HepG2 (cell line): ENCODE results near the gene DPEP1. TPM values are rescaled to one million over a fixed set of nuclear protein-coding genes. Genes with fewer than 3 reads are reported as not detected.

Experiments used
- AKAP8 ChIP-seq: sonication (generic); formaldehyde crosslinking; IDR thresholded peaks from 2 replicates; pipeline ENCODE4 v1.5.1; 2020; ENCODE audit warnings: mild to moderate bottlenecking, missing genetic modification reagents
- CTCF ChIP-seq: sonication (generic); formaldehyde crosslinking; IDR thresholded peaks from 2 replicates; pipeline ENCODE4 v1.5.0; 2020; ENCODE audit warnings: mild to moderate bottlenecking, missing genetic modification reagents, moderate library complexity
- FOXP1 ChIP-seq, 2 experiments: fragments of 450-650 bp in 1 of 2; IDR thresholded peaks; 2 replicates each; pipeline ENCODE4 v1.6.1; 2017 to 2018; ENCODE audit warnings: antibody characterized with exemption in 1 of 2
- GMEB2 ChIP-seq: IDR thresholded peaks from 2 replicates; pipeline ENCODE4 v1.6.1; 2016; ENCODE audit warnings: missing biosample characterization, missing genetic modification reagents, low read depth
- HMG20B ChIP-seq: conservative IDR thresholded peaks from 2 replicates; pipeline ENCODE4 v1.6.1; 2016; ENCODE audit warnings: missing genetic modification reagents, missing compliant biosample characterization
- MEIS2 ChIP-seq: sonication (generic); formaldehyde crosslinking; IDR thresholded peaks from 2 replicates; pipeline ENCODE4 v1.9.0; 2021; ENCODE audit warnings: mild to moderate bottlenecking, missing genetic modification reagents
- NFAT5 ChIP-seq: sonication (generic); formaldehyde crosslinking; IDR thresholded peaks from 2 replicates; pipeline ENCODE4 v1.4.0; 2020; ENCODE audit warnings: missing genetic modification reagents
- NR1H2 ChIP-seq: sonication (generic); formaldehyde crosslinking; IDR thresholded peaks from 2 replicates; pipeline ENCODE4 v1.8.1; 2022; ENCODE audit warnings: low read depth, missing genetic modification reagents, borderline replicate concordance
- RCOR2 ChIP-seq: IDR thresholded peaks from 2 replicates; pipeline ENCODE4 v1.6.1; 2016; ENCODE audit warnings: missing biosample characterization, missing genetic modification reagents
- TEF ChIP-seq: sonication (generic); formaldehyde crosslinking; IDR thresholded peaks from 2 replicates; pipeline ENCODE4 v1.5.0; 2020; ENCODE audit warnings: missing genetic modification reagents
- ZBTB21 ChIP-seq: sonication (generic); formaldehyde crosslinking; IDR thresholded peaks from 2 replicates; pipeline ENCODE4 v1.4.0; 2020; ENCODE audit warnings: missing genetic modification reagents
- ZEB1 ChIP-seq: IDR thresholded peaks from 2 replicates; pipeline ENCODE4 v1.6.1; 2012; ENCODE audit warnings: mild to moderate bottlenecking, low read depth, inconsistent platforms; ENCODE audit not compliant: insufficient replicate concordance
- ZFAT ChIP-seq: sonication (generic); formaldehyde crosslinking; conservative IDR thresholded peaks from 2 replicates; pipeline ENCODE4 v1.8.1; 2023; ENCODE audit warnings: missing genetic modification reagents, inconsistent platforms
- ZIK1 ChIP-seq: sonication (generic); formaldehyde crosslinking; IDR thresholded peaks from 2 replicates; pipeline ENCODE4 v1.5.0; 2020; ENCODE audit warnings: mild to moderate bottlenecking, low read depth, missing genetic modification reagents, borderline replicate concordance
- ZNF362 ChIP-seq: sonication (generic); formaldehyde crosslinking; IDR thresholded peaks from 2 replicates; pipeline ENCODE4 v1.4.0; 2020; ENCODE audit warnings: missing genetic modification reagents, mild to moderate bottlenecking, borderline replicate concordance
- ZNF7 ChIP-seq: IDR thresholded peaks from 2 replicates; pipeline ENCODE4 v1.6.1; 2016; ENCODE audit warnings: missing biosample characterization, missing genetic modification reagents
- polyA plus RNA-seq, 8 experiments: library from polyadenylated mRNA; depleted of rRNA in 3 of 8; stranded (reverse) in 7 of 8; unstranded in 1 of 8; fragments of >200 nt; fragmentation: Illumina TruSeq in 4 of 8; extraction: Trizol in 4 of 8; gene quantifications; 2 replicates each; pipeline versions ENCODE4 v1.2.1 to v1.2.3, GENCODE V29; 2011 to 2016; ENCODE audit warnings: low read depth in 4 of 8, missing spikeins in 1 of 8, mixed read lengths in 1 of 8; ENCODE audit not compliant: insufficient read depth in 1 of 8
- total RNA-seq, 5 experiments: library from RNA; depleted of rRNA; stranded (reverse); fragments of >200 nt; fragmentation: Illumina TruSeq; extraction: Trizol; gene quantifications; 2 replicates each; pipeline ENCODE4 v1.2.3, GENCODE V29; 2016; ENCODE audit warnings: low read depth in 1 of 5

DPEP1 gene
- total and polyA plus RNA-seq, 2 of the 13 experiments (the other 11 are each of a cell fraction or from before 2014, with no cell fraction given), result 37.6 to 52.2 TPM

- TF ChIP-seq GMEB2 (CRISPR knock-in tag) (0 out of 2 replicates have a peak, but pooled peaks have one; percentile 11), MEIS2 (CRISPR knock-in tag) (peak; percentile 98), ZBTB21 (CRISPR knock-in tag) (peak; percentile 63; the same call in 1 of the 2 replicates), NFAT5 (CRISPR knock-in tag) (peak; percentile 94), ZFAT (CRISPR knock-in tag) (0 out of 2 replicates have a peak, but pooled peaks have one; percentile 61), AKAP8 (CRISPR knock-in tag) (peak; percentile 98), ZNF7 (CRISPR knock-in tag) (peak; percentile 87), NR1H2 (peak; percentile 8; the same call in 1 of the 2 replicates), RCOR2 (CRISPR knock-in tag) (peak; percentile 91), ZNF362 (CRISPR knock-in tag) (peak; percentile 80), TEF (CRISPR knock-in tag) (peak; percentile 94), FOXP1 (IDR thresholded peaks at IDR 0.05) (peak; percentile 55; the same call in 1 of the 2 replicates), FOXP1 (CRISPR knock-in tag; IDR thresholded peaks at IDR 0.05) (peak; percentile 81), ZEB1 (peak; percentile 98), CTCF (CRISPR knock-in tag) (peak; percentile 87), HMG20B (peak; percentile 63), ZIK1 (CRISPR knock-in tag) (peak; percentile 98)
Measured at GRCh38 chr16:89687092-89687940, 73.9 kb downstream of the DPEP1 start (continued).
